ENCODE results near the gene TRPM8. TPM values are rescaled to one million over a fixed set of nuclear protein-coding genes. Genes with fewer than 3 reads are reported as not detected.

TRPM8 gene
- total RNA-seq, 1 donor from 2014 or later: not detected

DNA sequence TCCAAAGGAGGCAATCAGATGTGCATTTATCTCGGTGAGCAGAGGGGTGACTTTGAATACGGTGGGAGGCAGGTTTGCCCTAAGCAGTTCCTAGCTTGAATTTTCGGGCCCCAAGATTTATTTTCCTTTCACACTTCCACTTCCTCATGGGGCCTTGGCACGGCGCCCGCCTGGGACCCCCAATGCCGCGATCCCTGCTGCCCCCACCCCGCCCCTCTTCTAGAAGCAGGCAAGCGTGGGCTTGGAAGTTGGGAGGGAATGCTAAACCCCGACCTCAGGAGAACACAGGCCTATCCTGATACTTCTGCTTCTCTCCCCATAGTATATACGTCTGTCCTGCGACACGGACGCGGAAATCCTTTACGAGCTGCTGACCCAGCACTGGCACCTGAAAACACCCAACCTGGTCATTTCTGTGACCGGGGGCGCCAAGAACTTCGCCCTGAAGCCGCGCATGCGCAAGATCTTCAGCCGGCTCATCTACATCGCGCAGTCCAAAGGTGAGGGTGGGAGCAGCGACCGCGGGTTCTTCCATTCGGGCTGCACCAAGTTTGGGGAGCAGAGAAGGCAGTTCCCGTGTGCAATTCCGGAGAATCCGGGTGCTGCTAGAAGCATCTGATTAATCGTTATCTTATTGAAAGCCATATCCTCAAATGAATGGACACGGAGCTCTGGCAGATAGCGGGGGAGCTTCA lies 21.6 kb downstream of the TRPM8 start:
- DNase-seq (ENCODE audit: low read depth) (no peak), FAIRE-seq (no peak)
- TF ChIP-seq, protein P1, sequence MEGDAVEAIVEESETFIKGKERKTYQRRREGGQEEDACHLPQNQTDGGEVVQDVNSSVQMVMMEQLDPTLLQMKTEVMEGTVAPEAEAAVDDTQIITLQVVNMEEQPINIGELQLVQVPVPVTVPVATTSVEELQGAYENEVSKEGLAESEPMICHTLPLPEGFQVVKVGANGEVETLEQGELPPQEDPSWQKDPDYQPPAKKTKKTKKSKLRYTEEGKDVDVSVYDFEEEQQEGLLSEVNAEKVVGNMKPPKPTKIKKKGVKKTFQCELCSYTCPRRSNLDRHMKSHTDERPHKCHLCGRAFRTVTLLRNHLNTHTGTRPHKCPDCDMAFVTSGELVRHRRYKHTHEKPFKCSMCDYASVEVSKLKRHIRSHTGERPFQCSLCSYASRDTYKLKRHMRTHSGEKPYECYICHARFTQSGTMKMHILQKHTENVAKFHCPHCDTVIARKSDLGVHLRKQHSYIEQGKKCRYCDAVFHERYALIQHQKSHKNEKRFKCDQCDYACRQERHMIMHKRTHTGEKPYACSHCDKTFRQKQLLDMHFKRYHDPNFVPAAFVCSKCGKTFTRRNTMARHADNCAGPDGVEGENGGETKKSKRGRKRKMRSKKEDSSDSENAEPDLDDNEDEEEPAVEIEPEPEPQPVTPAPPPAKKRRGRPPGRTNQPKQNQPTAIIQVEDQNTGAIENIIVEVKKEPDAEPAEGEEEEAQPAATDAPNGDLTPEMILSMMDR (IDR thresholded peaks at IDR 0.05; ENCODE audit: insufficient read depth, low read length, severe bottlenecking): no peak
- Histone ChIP-seq H3K27me3 (ENCODE audit: control insufficient read depth, insufficient read depth, low read length) (no peaks in the 10 kb centered on the region), H3K36me3 (ENCODE audit: control insufficient read depth, insufficient read depth, low read length) (no peaks in the 10 kb centered on the region), H3K4me3 (ENCODE audit: low read depth, low read length) (no peak overlapping the region)

DNA sequence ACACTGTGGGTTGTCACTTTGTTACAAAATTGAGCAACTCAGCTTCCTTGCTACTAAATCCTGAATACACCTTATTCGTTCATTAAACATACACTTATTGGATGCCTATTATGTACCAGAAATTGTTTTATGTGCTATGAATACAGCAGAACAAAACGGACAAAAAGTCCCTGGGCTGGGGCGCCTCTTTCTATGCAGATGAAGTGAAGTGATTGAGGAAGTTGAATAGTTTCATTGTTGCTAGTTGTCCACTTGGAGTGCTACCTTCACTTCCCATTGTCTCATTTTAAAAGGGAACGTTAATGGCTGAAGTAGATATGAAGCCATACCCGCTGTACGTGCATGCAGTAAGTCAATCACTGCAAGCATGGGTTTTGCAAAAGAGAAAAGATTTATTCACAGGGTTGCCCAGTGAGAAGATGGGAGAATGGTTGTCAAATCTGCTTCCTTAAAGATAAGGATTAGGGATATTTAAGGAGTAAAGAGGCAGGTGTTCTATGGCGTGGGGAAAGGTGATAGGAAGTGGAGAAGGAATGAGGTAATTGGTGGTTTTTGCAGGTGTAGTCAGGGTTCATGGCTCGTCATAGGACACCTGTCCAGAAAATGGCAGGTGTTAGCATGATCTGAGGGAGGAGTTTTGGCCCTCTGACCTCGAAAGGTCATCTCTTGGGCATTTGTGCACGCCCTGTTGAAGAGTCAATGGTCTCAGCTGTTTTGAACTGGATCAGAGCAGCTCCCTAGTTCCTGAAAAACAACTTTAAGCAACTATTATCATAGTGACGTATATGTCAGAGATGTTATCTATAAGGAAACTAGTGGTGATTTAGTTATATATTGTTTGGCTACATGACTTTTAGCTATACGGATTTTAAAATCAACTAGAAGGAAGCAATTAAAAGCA lies 23.5 kb downstream of the TRPM8 start:
- no peaks in the 10 kb centered on the region for H3K27me3 ChIP-seq (ENCODE audit: control insufficient read depth, insufficient read depth, low read length)
- no peak overlapping the region for H3K4me3 ChIP-seq (ENCODE audit: low read depth, low read length)
- FAIRE-seq: peak; percentile 70
- no peaks in the 10 kb centered on the region for H3K36me3 ChIP-seq (ENCODE audit: control insufficient read depth, insufficient read depth, low read length)
- no peak for DNase-seq (ENCODE audit: low read depth)
- TF ChIP-seq, protein P1 (IDR thresholded peaks at IDR 0.05; ENCODE audit: insufficient read depth, low read length, severe bottlenecking): no peak

DNA sequence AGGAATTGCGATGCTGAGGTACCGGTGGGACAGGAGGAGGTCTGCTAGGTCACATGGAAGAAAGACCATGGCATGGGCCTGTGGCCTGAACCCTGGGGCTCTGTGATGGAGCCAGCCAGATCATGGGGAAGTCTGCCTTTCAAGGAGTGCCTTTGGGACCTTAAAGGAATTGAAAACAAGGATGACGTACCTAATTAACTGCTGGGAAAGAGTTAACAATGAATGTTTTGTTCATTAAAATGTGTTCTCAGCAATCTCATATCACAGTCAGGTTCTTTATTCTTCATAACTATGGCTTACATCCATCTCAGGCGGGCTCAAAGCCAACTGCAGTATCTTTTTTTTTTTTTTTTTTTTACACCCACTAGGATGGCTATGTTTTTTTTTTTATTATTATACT lies 25.6 kb downstream of the TRPM8 start:
- Histone ChIP-seq H3K36me3 (ENCODE audit: control insufficient read depth, insufficient read depth, low read length) (no peaks in the 10 kb centered on the region), H3K27me3 (ENCODE audit: control insufficient read depth, insufficient read depth, low read length) (peaks cover 2% of the 10 kb centered on the region), H3K4me3 (ENCODE audit: low read depth, low read length) (no peak overlapping the region)
- no peak for DNase-seq (ENCODE audit: low read depth)
- TF ChIP-seq, protein P1 (IDR thresholded peaks at IDR 0.05; ENCODE audit: insufficient read depth, low read length, severe bottlenecking): no peak
- no peak for FAIRE-seq

DNA sequence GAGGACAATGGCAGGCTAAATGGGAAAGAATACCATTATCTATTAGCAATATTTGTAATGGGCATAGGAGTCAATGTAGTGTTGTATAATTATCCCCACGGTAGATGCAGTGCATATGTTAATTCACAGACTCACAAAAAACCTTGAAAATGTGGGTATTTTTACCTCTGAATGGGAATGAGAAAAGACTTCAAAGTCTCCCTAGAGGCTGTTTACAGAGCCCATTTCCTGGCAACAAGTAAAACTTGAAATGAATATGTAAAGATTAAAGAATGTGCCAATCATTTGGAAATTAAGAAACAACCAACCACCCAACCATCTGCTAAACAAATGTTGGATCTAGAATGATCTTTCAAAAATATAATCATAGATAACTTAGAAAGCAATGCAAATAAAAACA lies 27.1 kb downstream of the TRPM8 start:
- peaks cover 2% of the 10 kb centered on the region for H3K27me3 ChIP-seq (ENCODE audit: control insufficient read depth, insufficient read depth, low read length)
- TF ChIP-seq, protein P1 (IDR thresholded peaks at IDR 0.05; ENCODE audit: insufficient read depth, low read length, severe bottlenecking): no peak
- no peaks in the 10 kb centered on the region for H3K36me3 ChIP-seq (ENCODE audit: control insufficient read depth, insufficient read depth, low read length)
- no peak for DNase-seq (ENCODE audit: low read depth)
- H3K4me3 ChIP-seq (ENCODE audit: low read depth, low read length): no peak overlapping the region
- FAIRE-seq: no peak

DNA sequence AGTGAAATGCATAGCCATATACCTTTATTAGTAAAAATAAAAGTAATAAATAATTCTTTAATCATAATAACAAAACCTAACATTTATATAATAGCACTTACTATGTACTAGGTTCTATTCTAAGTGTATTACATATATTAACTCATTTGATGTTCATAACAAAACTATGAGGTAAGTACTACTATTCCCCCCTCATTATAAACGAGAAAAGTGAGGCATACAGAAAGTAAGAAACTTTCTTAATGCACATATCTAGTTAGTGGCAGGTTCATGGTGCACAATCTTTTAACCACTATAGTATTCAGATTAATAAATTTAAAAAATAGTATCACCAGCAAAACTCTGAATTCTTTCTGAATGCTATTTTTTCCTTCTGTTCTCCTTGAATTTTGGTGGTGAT lies 27.5 kb downstream of the TRPM8 start:
- Histone ChIP-seq H3K4me3 (ENCODE audit: low read depth, low read length) (no peak overlapping the region), H3K36me3 (ENCODE audit: control insufficient read depth, insufficient read depth, low read length) (no peaks in the 10 kb centered on the region), H3K27me3 (ENCODE audit: control insufficient read depth, insufficient read depth, low read length) (peaks cover 2% of the 10 kb centered on the region)
- no peak for FAIRE-seq
- no peak for DNase-seq (ENCODE audit: low read depth)
- TF ChIP-seq, protein P1 (IDR thresholded peaks at IDR 0.05; ENCODE audit: insufficient read depth, low read length, severe bottlenecking): no peak

All from bronchial epithelial cell (primary cell).